HG02943 (cell line): ENCODE results near the gene TYSND1.
"Not testable (repeated sequence)": the region's sequence is repeated elsewhere in the genome, so short reads cannot be mapped to it uniquely, and the experiment has no call there.

Experiments used
- ATAC-seq: cut with Tn5 transposase; IDR thresholded peaks from one replicate; pipeline ENCODE4 v1.9.1; 2021; ENCODE audit warnings: mild to moderate bottlenecking, low read depth, moderate library complexity; ENCODE audit not compliant: unreplicated experiment

Gene TYSND1

DNA sequence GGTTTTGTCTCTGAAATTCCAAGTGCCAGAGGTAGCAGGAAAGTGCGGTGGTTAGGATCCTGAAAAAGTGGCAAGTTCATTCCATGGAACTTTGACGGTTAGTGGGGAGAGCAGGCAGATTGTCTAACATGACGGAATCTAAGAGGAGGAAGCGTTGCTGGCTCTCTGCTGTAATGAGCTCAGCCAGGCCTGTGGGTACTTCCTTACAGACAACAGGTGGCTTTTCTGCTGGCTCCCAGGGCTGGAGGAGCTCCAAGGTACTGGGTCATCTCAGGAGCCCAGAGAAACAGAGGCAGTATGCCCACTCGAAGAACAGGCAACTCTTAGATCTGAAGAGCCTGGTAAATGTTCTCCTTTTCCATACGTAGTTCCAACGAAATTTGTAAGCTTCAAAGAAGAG is 10.8 kb downstream of the TYSND1 start:
- no peak for ATAC-seq

DNA sequence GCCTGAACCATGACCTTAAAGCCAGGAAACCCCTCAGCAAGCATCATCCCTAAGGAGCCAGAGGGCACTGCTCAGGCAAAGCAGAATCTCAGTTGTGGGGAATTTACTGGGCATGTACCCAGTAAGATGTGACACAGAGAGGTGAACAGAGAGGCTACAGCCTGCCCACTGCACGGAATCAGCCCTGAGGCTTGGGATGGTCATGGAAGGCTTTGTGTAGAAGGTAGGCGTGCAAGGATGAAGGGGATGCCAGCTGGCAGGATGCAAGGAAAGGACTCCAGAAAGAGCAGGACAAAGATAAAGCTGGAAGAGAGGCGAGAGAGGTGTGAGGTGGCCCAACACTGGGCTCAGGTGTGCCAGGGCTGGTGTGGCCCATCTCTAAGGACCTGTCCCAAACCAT is 11.5 kb downstream of the TYSND1 start:
- no peak for ATAC-seq

DNA sequence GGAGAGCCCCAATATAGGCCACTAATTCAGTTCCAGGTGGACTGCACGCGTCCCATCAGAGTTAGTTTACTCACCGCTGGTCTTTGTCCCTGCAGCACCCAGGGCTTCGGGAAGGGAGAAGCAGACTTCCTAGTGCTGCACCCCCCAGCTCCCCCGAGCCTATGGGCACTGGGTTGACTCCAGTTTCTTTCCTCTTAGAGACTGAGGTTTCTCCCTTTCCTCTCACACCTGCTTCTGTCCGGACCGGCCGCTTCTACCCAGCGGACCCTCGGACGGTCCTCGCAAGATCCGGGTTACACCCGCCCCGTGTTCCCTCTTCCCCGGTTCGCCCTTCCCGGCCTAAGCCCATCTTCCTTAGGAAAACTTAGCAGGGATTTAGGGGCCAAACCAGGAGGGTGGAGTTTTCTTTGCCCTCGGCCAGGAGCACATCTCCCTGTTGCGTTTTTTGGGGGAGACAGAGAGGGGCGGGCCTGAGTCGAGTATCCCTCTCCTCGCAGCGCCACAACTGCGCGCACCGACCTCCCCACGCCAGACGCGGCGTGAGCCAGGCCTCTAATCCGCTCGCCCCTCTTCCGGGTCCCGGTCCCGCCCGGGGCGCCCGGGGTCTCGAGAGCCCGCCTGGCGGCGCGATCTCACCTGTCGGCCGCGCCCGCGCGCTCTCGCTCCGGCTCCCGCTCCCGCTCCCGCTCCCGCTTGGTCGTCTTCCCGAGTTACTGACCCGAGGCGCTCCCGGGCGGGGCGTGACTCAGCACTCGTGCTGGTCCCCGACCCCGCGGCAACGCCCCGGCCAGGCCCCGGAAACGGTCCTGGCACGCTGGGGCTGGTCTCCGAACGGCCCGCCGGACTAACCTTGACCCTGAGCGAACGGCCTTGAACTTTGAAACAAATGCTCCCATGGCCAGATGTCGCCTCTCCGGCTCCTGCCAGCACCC is 14.1 kb downstream of the TYSND1 start, which contains the start of gene AIFM2:
TSS of gene AIFM2 (minus strand) at position 728 of the 932 bp plus-strand sequence. CDS start 8,741 bp downstream, outside the sequence.
- ATAC-seq = peak; percentile 55

DNA sequence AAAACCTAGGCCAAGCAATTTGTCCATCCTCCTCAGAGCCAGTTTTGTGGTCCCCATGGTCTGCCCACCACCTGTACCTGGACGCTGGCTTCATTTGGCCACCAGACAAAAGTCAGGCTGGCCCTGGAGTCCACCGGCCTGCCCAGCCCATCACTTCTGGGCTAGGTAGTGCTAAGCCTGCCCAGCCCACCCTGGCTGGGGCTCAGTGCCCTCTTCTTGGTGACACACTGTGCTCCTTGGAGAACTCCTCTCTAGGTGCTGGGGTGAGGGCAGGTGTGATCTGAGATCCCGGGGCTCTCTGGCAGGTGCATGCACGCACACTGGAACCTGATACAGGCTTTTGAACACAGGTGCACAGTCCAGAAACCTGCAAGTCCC is 15.0 kb downstream of the TYSND1 start:
- no peak for ATAC-seq

DNA sequence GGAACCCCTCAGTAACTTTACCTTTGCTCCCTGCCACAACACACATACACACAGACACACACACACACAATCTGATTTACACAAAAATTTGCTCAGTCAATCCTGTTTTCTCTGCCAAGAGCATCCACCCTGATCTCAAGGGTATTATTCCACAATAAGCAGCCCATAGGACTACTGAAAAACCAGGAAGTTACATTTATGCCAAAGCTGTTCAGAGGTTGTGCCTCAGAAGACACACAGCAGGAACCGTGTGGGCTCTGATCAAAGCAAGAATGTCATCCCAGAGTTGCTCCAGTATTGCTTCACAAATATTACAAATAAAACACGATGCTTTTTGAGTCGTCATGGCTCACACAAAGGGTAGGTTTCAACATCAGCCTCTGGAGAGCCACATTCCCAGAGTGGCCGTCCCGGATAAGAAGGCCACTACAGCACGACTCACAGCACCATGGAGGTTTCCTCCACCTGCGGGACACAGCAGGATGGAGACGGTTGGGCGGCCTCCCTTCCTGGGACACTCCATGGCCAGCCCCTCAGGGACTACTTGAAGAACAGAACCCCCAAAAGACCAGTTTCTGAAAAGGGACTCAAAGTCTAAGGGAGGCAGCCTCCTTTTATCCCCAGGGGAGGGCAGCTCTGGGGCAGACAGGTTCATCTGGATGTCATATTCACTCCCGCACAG is 15.5 kb downstream of the TYSND1 start:
- ATAC-seq = no peak

DNA sequence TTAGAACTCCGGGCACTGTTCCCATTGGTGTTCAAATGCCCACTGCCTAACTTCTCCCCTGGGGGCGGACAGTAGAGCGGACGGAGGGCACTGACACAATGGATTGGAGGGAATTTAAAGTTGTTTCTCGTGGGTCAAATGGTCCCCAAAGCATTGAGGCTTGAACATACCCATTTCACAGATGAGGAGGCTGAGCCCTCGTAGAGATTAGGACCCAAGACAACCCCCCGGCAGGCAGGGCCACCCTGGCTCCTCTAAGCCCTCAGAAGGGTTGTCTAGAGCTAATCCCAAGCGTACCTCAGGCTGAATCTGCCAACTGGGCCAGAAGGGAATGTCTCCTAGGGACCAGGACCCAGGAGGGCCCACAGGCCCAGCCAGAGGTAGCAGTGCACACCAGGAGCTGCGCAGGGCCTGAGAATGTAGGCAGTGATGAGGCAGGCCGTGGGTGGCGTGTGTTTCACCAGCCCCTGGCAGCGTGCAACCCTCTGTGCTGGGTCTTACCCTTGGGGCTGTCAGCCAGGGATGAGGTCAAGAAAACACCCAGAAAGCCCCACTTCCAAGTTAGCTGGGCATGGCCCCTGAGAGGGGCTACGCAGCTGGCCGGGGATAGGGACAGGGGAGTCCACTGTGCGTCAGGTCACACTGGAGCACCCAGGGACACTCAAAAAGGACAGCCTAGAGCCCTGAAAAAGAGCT is 19.7 kb downstream of the TYSND1 start:
- ATAC-seq = no peak

DNA sequence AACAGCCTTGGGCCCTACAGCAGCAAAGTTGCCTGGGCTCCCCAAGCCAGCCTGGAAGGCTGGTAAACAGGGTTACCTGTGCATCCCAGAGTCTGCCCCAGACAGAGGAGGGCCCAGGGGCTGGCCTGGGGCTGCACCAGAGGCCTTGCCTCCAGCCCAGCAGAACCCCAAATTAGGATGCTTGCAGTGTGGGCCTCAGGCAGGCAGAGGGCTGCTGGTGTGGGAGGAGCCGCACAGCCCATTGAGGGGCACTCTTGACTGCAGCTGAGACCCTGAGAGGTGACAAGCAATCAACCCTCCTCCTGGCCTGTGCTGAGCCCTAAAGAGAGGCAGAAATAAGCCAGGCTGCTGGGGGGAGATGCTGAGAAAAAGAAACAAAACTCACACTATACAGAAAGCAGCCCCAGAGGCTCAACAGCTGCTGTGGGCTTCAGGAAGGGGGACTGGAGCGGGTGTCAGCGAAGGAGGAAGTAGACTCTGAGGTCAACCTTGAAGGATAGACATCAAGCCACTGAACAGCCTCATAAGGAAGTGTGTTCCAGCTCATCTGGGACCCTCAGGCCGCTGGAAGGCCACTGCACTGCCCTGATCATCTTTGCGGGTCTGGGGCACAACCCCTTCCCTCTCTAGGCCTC is 20.5 kb downstream of the TYSND1 start:
- no peak for ATAC-seq

DNA sequence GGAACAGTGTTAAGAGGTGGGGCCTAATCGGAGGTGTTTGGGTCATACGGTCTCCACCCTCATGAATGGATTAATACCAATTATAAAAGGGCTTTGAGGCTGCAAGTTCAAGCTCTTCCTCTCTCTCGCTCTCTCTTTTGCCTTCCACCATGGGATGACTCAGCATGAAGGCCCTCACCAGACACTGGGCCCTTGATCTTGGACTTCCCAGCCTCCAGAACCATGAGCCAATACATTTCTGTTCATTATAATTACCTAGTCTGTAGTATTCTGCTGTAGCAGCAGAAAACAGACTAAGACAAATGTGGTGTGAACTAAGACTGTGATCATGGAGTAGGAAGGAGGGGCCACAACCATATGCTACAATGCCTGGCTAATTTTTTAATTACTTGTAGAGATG is 21.6 kb downstream of the TYSND1 start:
- no peak for ATAC-seq

DNA sequence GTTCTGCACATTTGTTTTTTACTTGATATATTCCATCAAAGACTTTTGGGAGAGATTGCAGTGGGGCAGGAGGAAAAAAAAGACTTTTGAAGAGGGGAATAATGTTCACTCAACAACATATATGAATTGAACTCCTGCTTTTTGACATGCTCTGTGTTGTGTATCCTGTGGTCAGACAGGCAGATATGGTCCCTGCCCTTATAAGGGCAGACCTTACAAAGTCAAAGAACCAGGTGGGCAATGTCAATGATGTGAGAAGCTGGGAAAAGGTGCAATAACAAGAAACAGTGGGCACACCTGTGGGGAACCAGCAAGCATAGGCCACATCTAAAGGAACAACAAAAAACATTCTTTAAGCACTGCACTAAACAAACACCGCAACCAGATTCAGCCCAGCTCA is 22.1 kb downstream of the TYSND1 start:
- no peak for ATAC-seq

DNA sequence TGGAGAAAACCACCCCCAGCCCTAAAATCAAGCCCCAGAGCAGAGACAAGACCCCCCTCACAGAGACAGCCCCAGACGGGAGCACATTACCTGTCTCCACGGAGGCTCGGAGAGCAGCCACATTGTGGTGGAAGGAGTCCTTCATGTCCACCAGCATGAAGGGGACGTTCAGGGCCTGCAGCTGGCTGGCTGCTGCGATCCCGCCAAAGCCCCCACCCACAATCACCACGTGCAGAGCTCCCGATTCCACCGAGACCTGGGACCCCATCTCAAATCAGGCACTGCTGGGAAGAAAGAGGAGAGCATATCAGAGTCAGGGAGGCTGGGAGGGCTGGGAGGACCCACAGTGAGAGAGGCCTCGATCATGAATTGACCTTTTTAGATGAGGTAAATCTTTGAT is 22.7 kb downstream of the TYSND1 start:
- ATAC-seq = no peak

DNA sequence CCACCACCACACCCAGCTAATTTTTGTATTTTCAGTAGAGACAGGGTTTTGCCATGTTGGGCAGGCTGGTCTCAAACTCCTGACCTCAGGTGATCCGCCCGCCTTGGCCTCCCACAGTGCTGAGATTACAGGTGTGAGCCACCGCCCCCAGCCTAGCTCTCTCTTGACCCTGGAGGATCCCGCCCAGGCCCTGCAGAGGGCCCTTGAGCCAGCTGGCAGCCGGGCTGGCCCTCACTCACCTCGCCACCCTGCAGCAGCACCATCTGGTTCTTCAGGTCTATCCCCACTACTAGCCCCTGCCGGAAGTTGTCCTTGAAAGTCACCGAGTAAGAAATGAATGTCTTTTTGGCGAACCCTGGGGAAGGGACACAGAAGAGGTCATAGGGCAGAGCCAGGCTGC is 23.3 kb downstream of the TYSND1 start:
- not testable (repeated sequence) for ATAC-seq

DNA sequence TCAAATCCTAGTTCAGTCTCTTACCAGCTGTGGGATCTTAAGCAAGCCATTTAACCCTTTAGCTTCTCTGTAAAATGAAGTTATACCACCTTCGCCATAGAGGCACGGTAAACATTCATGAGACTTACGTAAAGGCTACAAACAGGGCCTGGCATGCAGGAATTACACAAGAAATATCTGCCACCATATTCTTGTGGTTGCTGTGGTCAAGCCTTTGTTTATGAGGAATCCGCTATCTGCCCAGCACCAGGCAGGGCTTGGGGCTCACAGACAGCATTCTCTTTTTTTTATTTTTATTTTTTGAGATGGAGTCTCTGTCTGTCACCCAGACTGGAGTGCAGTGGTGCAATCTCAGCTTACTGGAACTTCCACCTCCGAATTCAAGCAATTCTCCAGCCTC is 23.8 kb downstream of the TYSND1 start:
- ATAC-seq = no peak

DNA sequence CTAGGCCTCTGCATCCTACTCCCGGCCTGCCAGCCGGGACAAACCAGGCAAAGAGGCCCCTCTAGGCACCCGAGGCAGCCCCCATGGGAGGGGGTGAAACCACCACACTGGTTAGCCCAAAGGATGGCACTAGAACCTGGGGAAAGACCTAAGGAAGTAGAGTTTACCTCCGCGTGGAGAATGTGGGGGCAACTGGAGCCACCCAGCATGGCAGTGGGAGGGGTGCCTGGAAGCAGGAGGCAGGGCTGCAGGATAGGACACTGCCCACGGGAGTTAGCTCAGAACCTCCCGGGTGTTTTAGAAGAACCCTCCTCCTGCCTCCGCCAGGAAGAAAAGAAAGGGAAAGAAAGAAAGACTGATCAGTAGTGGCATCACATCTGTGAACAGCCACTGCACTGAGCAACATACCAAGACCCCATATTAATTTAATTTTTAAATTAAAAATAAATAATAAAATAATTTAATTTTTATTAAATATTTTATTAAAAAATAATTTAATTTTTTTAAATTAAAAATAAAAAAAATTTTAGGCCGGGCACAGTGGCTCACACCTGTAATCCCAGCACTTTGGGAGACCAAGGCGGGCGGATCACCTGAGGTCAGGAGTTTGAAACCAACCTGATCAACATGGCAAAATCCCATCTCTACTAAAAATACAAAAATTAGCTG is 25.1 kb downstream of the TYSND1 start:
- no peak for ATAC-seq

DNA sequence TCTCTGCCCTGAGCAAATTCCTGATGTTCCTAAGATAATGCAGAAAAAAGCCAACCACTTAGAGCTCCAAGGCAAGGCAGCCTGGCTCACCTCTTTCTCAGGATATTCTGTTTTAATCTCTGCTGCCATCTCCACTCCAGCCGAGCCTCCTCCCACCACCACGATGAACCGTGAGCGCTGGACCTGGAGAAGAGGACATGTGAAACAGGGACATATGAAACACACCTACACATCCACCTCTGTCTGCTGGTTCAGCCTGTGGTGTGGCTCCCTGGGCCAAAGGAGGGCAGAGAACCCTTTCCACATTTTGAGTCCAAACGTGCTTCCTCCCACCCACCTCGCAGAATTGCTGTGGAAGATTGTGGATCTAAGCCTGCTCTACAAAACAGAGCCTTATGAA is 26.1 kb downstream of the TYSND1 start:
- no peak for ATAC-seq

DNA sequence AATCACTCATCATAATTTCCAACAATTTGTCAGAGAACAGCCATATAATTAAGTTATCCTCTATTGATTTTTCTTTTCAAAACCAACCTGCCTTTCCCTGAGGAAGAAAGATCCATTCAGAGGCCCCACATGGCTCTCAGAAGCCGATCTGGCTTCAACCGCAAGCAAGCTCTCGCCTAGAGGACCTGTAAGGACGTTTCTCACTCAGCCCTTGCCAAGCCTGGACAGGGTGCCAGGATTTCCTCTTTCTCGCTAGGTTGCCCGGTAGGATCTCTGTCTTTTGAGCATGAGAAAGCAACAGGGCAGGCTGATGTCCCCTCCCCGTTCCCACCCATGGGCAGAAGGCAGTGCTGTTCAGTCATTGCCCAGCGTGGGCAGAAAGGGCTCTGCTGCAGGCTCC is 26.9 kb downstream of the TYSND1 start:
- ATAC-seq = no peak

DNA sequence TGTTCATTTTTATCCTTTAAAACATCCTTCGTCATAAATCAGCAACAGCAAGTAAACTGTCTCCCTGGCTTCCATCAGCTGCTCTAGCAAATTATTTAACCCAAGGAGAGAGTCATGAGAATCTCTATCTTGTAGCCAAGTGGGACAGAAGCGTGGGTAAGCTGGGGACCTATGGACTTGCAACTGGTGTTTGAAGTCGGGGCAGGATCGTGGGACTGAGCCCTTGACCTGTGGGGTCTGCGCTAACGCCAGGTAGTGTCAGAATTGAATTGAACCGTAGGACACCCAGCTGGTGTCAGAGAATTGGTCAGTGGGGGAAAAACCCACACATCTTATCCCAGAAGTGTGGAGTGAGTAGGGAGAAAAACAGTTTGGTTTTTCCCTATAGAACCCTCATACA is 27.3 kb downstream of the TYSND1 start:
- ATAC-seq = no peak

DNA sequence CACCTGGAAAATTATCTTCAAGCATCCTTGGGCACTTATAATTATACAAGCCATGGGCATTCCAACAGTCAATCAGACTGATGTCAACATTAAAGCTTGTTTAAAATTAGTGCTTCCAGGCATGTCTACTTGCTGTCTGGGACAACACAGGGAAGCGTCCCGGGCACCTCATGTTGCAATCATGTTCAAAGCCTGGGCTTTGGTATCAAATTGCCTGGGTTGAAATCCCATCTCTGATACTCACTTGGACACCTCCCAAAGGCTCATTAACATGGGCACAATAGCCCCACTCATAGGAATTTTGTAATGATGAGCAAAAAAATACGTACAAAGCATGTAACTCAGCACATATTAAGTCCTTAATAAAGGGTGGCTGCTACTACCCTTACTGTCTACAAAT is 28.3 kb downstream of the TYSND1 start:
- ATAC-seq = no peak

DNA sequence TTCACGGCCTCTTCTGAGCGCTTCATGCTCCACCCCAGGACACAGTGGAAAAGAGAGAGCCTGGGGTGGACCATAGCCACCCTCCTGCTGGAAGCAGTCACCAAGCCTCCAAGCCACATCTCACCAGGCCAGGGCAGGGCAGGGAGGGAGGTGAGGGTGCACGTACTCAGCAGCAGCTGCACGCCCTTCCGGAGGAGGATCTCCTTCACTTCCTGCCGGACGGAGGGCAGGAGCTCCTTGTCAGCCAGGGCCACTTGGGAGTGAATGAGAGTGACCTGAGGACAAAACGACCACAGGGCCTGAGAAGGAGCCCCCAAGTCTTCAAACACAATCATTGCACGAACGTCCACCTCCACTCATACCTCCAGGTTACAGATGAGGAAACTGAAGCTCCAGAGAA is 28.9 kb downstream of the TYSND1 start:
- ATAC-seq = no peak

DNA sequence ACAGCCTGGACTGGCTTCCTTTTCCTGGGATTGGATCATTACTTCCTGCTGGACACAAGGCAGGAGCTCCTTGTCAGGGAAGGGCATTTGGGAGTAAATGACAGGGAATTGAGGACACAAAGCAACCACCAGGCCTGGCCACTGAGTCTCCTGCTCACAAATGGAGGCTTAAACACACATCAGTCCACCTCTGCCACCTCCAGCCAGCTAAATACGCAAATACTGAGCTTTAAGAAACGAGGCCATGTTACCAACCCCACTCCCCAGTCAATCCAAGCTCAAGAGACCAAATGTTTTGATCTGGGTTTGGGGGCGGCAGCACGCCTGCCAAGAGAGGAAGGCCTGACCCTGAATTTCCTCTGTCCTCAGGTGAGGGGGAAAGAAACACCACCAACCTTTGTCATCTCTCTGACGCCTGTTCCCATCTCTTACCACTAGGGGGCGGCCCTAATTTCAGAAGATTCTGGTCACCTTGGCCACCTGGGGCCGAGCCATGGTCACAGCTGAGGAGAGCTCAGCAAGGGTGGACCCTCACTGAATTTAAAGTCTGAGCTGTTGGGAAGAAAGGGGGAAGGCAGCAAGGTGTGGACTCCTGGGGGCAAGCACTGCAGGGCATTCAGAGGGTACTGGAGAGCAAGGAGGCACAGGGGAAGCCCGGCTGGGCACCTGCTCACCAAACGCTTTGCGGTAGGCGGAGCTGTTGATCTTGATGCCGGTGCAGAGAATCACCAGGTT is 30.4 kb downstream of the TYSND1 start:
- ATAC-seq = no peak

DNA sequence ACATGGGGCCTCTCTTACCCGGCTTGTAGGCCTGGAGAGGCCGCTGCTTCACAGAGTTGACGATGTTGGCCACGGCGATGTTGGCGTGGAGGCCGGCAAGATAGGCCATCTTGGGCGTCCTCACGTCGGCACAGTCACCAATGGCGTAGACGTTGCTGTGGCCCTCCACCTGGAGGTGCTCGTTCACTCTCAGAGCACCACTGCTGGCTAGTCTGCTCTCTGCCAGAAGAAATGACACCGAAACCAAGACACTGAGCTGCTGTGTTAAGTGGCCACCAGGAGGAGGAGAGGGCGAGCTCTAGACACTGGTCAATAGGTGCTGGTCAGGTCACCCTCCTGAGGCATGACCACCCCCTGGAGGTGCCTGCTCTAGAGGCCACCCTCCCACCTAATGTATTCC is 31.6 kb downstream of the TYSND1 start:
- no peak for ATAC-seq
